Measurements from ENCODE around the gene ZFP36L1. TPM values are rescaled to one million over a fixed set of nuclear protein-coding genes. Genes with fewer than 3 reads are reported as not detected.

Gene ZFP36L1
- total RNA-seq, 1 donor, result 24.2 TPM

DNA sequence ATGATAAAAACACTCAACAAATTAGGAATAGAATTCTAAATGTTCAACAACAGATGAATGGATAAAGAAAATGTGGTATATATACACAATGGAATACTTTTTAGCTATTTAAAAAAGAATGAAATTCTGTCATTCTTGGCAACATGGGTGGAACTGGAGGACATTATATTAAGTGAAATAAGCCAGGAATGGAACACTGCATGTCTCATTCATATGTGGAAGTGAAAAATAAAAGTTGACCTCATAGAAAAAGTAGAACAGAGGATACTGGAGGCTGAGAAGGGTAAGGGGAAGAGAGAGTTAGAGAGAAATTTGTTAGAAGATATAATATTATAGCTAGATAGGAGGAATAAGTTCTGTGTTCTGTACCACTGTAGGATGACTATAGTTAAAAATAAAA, 35.8 kb upstream of the ZFP36L1 start:
- TF ChIP-seq, protein P1, sequence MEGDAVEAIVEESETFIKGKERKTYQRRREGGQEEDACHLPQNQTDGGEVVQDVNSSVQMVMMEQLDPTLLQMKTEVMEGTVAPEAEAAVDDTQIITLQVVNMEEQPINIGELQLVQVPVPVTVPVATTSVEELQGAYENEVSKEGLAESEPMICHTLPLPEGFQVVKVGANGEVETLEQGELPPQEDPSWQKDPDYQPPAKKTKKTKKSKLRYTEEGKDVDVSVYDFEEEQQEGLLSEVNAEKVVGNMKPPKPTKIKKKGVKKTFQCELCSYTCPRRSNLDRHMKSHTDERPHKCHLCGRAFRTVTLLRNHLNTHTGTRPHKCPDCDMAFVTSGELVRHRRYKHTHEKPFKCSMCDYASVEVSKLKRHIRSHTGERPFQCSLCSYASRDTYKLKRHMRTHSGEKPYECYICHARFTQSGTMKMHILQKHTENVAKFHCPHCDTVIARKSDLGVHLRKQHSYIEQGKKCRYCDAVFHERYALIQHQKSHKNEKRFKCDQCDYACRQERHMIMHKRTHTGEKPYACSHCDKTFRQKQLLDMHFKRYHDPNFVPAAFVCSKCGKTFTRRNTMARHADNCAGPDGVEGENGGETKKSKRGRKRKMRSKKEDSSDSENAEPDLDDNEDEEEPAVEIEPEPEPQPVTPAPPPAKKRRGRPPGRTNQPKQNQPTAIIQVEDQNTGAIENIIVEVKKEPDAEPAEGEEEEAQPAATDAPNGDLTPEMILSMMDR (IDR thresholded peaks at IDR 0.05; ENCODE audit: insufficient read depth, low read depth, low read length), result no peak
- no peak overlapping the region for H3K4me3 ChIP-seq (ENCODE audit: low read depth, low read length)
- DNase-seq (ENCODE audit: low read depth), result no peak

DNA sequence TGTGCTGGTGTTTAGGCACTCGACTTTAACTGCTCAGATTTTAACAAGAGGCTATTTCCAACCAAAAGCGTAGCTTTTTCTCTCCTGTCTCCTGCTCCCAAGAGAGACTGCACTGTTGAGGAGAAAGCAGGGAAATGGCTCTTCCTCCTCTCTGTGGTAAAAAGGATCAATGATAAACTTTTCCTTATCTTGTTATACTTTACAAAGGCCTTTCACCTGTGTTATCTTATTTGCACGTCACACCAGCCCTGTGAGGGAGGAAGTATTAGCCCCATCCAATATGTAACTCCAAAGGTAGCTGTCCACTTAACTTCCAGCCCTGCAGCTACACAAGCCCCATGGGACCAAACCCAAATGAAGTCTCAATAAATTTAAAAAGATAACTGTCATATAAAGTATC, 32.9 kb upstream of the ZFP36L1 start:
- TF ChIP-seq, protein P1 (IDR thresholded peaks at IDR 0.05; ENCODE audit: insufficient read depth, low read depth, low read length), result no peak
- H3K4me3 ChIP-seq (ENCODE audit: low read depth, low read length), result no peak overlapping the region
- no peak for DNase-seq (ENCODE audit: low read depth)

DNA sequence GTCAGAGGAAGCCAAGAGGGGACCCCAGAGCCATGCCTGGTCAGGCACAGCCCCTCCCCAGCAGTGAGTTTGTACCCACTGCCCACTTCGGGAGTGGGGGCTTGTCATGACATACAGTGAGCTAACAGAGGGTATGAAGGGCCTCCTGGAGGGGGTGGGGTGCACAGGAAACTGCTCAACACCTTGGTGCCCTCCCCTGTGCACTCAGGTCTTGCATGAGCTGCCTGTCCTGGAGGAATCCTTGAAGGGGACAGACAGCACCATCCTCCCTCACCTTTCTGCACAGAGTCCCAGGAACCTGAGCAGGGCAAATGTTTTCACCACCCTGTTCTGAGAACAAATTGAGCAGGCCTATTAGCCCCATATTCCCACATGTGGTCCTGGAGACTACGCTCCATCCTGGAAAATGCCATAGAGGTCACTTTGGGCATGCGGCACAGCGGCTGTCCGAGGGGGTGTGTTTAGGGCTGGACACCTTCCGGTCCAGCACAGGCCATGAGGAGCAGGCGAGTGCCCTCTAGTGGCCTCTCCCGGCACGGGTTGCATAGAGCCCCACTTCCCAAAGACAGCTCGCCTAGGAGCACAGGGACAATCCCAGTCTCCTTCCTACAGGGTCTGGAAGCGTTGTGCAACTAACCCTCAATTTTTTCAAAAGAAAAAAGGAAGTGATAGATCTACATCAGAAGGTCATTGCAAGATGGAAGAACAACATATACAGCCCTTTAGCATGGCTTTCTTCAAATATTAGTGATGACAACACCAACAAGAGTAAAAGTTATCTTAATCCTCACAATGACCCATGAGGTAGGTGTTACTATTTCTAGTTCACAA, 31.9 kb upstream of the ZFP36L1 start:
- DNase-seq (ENCODE audit: low read depth), result peak; percentile 75

DNA sequence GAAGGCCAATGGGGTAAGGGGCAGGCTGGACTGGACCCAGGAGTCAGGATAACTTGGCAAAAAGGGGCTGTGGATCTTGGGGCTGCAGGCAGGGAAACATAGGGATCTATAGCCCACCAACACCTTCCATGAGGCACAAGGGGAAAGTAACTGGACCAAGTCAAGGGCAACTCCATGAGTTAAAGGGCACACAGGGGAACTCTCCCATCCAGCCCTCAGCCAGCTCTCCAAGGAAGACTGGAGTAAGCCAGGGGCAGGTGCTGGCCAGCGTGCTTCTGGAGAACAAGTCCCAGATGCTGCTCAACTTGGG, 31.3 kb upstream of the ZFP36L1 start:
- DNase-seq (ENCODE audit: low read depth), result no peak
- no peak overlapping the region for H3K4me3 ChIP-seq (ENCODE audit: low read depth, low read length)
- TF ChIP-seq, protein P1 (IDR thresholded peaks at IDR 0.05; ENCODE audit: insufficient read depth, low read depth, low read length), result no peak

More for the DNA sequence above, 31.9 kb upstream of the ZFP36L1 start:
- H3K4me3 ChIP-seq (ENCODE audit: low read depth, low read length), result no peak overlapping the region
- TF ChIP-seq, protein P1 (IDR thresholded peaks at IDR 0.05; ENCODE audit: insufficient read depth, low read depth, low read length), result peak; percentile 90

DNA sequence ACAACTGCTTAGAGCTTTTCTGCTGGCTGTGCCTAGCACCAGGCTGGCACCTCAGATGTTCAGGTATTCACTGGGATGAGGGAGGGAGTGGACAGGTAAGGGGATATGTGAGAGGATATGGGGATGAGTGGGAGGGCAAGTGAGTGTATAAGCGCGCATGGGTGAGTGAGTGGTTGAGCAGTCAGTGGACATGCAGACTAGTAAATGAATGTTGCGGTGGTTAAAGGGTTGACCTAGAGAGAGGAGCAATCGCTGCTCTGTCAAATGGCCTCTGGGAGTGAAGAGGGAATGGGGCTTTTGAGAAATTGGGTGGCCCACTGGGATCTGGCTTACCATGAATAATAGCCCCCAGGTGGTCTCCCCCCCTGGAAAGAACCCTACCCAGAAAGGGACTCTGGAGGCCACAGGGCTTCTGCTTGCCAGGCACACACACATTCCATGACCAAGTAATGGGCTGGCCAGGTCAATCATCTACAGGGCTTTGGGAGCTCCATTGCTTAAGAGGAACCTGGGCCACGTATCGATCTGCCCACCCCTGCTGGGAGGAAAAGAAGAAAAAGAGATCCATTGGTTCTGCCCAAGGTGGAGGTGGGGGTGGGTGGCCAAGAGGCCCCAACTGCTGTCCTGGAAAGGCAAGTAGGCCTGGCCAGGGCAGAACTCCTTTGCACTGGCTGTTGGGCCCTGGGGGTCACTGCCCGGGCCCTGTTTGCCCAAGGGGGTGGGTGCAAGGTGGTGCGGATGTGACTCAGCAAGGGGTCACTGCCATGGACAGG, 30.8 kb upstream of the ZFP36L1 start:
- TF ChIP-seq, protein P1 (IDR thresholded peaks at IDR 0.05; ENCODE audit: insufficient read depth, low read depth, low read length), result no peak
- no peak for DNase-seq (ENCODE audit: low read depth)
- H3K4me3 ChIP-seq (ENCODE audit: low read depth, low read length), result no peak overlapping the region

DNA sequence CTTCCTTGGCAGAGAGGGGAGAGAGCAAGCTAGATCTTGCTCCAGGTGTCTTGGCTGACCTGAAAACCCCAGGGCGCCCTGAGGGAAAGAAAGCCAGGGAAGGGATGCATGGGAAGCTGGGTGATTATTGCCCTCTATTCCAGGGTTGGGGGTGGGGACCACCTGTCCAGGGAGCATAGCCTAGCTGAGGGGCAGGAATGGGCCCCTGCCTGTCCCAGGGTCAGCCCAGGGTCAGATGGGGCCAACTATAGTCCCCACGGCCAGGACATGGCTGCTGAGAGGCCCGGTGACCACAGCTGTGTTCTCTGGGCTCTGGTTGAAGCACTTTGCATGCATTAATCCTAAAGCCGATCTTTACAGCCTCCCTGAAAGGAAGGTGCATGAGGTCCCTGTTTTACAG, 30.1 kb upstream of the ZFP36L1 start:
- H3K4me3 ChIP-seq (ENCODE audit: low read depth, low read length), result no peak overlapping the region
- TF ChIP-seq, protein P1 (IDR thresholded peaks at IDR 0.05; ENCODE audit: insufficient read depth, low read depth, low read length), result no peak
- DNase-seq (ENCODE audit: low read depth), result no peak
